Measurements from ENCODE around the gene PLK3.
"Not testable (repeated sequence)": the region's sequence is repeated elsewhere in the genome, so short reads cannot be mapped to it uniquely, and the experiment has no call there.

The PLK3 gene

GRCh38 chr1:44799770-44800584, at the start of gene PLK3:
Gene PLK3 (plus strand): TSS chr1:44800377. CDS start chr1:44800464, 87 bp downstream.
- Histone ChIP-seq H3K4me3 (peak within 1 kb of the TSS; percentile 83 to 100), H3K4me1 (peaks cover 0 to 43% (median 29%) of the 10 kb centered on the region in 4 donors)
- intact Hi-C loops (cut with DNase I; ENCODE audit: low total_unique reads): no loop called here

GRCh38 chr1:44757420-44757819, 42.8 kb upstream of the PLK3 start:
- no peak for TF ChIP-seq CTCF (IDR thresholded peaks at IDR 0.05)
- no peaks in the 10 kb centered on the region for H3K9me3 ChIP-seq
- H3K36me3 ChIP-seq: peaks cover 0 to 20% (median 0%) of the 10 kb centered on the region in 3 donors
- intact Hi-C loops (cut with DNase I; ENCODE audit: low total_unique reads): no loop called here
- H3K27ac ChIP-seq: no peak overlapping the region
- H3K4me1 ChIP-seq: no peaks in the 10 kb centered on the region
- no peak for DNase-seq
- H3K27me3 ChIP-seq: no peaks in the 10 kb centered on the region
- H3K4me3 ChIP-seq: no peak overlapping the region

More at GRCh38 chr1:44799770-44800584, at the start of gene PLK3:
- peak; percentile 99 for DNase-seq
- TF ChIP-seq CTCF (IDR thresholded peaks at IDR 0.05): peak; percentile 89 to 95
- Histone ChIP-seq H3K9me3 (no peaks in the 10 kb centered on the region), H3K36me3 (peaks cover 11 to 29% (median 25%) of the 10 kb centered on the region in 3 donors), H3K27me3 (no peaks in the 10 kb centered on the region), H3K27ac (peak within 1 kb of the TSS; percentile 94 to 98)

GRCh38 chr1:44759077-44759476, 41.1 kb upstream of the PLK3 start:
- no peaks in the 10 kb centered on the region for H3K9me3 ChIP-seq
- no peaks in the 10 kb centered on the region for H3K4me1 ChIP-seq
- no peak for TF ChIP-seq CTCF (IDR thresholded peaks at IDR 0.05)
- H3K27me3 ChIP-seq: no peaks in the 10 kb centered on the region
- no peak overlapping the region for H3K27ac ChIP-seq
- intact Hi-C loops (cut with DNase I; ENCODE audit: low total_unique reads): no loop called here
- H3K36me3 ChIP-seq: peaks cover 0 to 18% (median 0%) of the 10 kb centered on the region in 3 donors
- no peak for DNase-seq
- no peak overlapping the region for H3K4me3 ChIP-seq

- H3K27me3 ChIP-seq: no peaks in the 10 kb centered on the region
- intact Hi-C loops (cut with DNase I; ENCODE audit: low total_unique reads): no loop called here
- DNase-seq: no peak
These were observed 39.3 kb upstream of the PLK3 start for GRCh38 chr1:44760876-44761275.

GRCh38 chr1:44766421-44766820, 33.8 kb upstream of the PLK3 start:
- H3K36me3 ChIP-seq: peaks cover 0 to 26% (median 0%) of the 10 kb centered on the region in 3 donors
- DNase-seq; intact Hi-C loops (cut with DNase I; ENCODE audit: low total_unique reads); H3K4me3 ChIP-seq; H3K9me3 ChIP-seq; H3K27ac ChIP-seq; H3K4me1 ChIP-seq; H3K27me3 ChIP-seq: not testable (repeated sequence)

More at GRCh38 chr1:44760876-44761275, 39.3 kb upstream of the PLK3 start:
- Histone ChIP-seq H3K27ac (no peak overlapping the region), H3K4me3 (no peak overlapping the region), H3K4me1 (no peaks in the 10 kb centered on the region), H3K36me3 (peaks cover 0 to 18% (median 0%) of the 10 kb centered on the region in 3 donors), H3K9me3 (no peaks in the 10 kb centered on the region)
- TF ChIP-seq CTCF (IDR thresholded peaks at IDR 0.05): no peak
